HepG2 (cell line): Measurements from ENCODE around the gene CEP19. TPM values are rescaled to one million over a fixed set of nuclear protein-coding genes. Genes with fewer than 3 reads are reported as not detected.
A peak's percentile ranks its signal among the peaks of the same experiment; 100 is the strongest.

ENCODE experiments used
- ATF1 ChIP-seq: IDR thresholded peaks from 2 replicates; pipeline ENCODE4 v1.6.1; 2016; ENCODE audit warnings: mild to moderate bottlenecking, control low read depth
- CCAR2 ChIP-seq: fragments of 200-400 bp; formaldehyde crosslinking; optimal IDR thresholded peaks from 2 replicates; pipeline ENCODE3; 2018; ENCODE audit warnings: low read depth, mild to moderate bottlenecking, low read length, moderate library complexity
- MED8 ChIP-seq: sonication (generic); formaldehyde crosslinking; IDR thresholded peaks from 2 replicates; pipeline ENCODE4 v1.8.1; 2023; ENCODE audit warnings: mild to moderate bottlenecking, missing genetic modification reagents; ENCODE audit not compliant: insufficient replicate concordance
- MXD3 ChIP-seq: IDR thresholded peaks from 2 replicates; pipeline ENCODE4 v1.6.1; 2016; ENCODE audit warnings: mild to moderate bottlenecking, missing biosample characterization, missing genetic modification reagents
- NFRKB ChIP-seq: fragments of 450-650 bp; IDR thresholded peaks from 2 replicates; pipeline ENCODE4 v1.6.1; 2017
- SIN3B ChIP-seq: fragments of 150-350 bp; IDR thresholded peaks from 2 replicates; pipeline ENCODE4 v1.6.1; 2014; ENCODE audit warnings: low read length
- SOX13 ChIP-seq, 3 experiments: fragments of 450-650 bp in 1 of 3; sonication (generic) in 1 of 3; formaldehyde crosslinking in 1 of 3; IDR thresholded peaks in 2 of 3; conservative IDR thresholded peaks in 1 of 3; 2 replicates each; pipeline versions ENCODE4 v1.5.0 to v1.6.1; 2016 to 2020; ENCODE audit warnings: antibody characterized with exemption in 1 of 3, mild to moderate bottlenecking in 1 of 3, missing compliant biosample characterization in 1 of 3, missing genetic modification reagents in 1 of 3, moderate library complexity in 1 of 3
- SRF ChIP-seq: IDR thresholded peaks from 2 replicates; pipeline ENCODE4 v1.6.1; 2011; ENCODE audit warnings: mild to moderate bottlenecking, low read depth, low read length, moderate library complexity
- TBX3 ChIP-seq: fragments of 450-650 bp; IDR thresholded peaks from 2 replicates; pipeline ENCODE4 v1.6.1; 2017; ENCODE audit warnings: antibody characterized with exemption, mild to moderate bottlenecking, inconsistent platforms, borderline replicate concordance
- TFE3 ChIP-seq: IDR thresholded peaks from 2 replicates; pipeline ENCODE4 v1.6.1; 2016
- THYN1 ChIP-seq: sonication (generic); formaldehyde crosslinking; IDR thresholded peaks from 2 replicates; pipeline ENCODE4 v1.8.1; 2023; ENCODE audit warnings: low read depth, mild to moderate bottlenecking, moderate library complexity, missing genetic modification reagents, borderline replicate concordance
- ZNF12 ChIP-seq: sonication (generic); formaldehyde crosslinking; IDR thresholded peaks from 2 replicates; pipeline ENCODE4 v1.5.0; 2020; ENCODE audit warnings: missing genetic modification reagents
- ZNF124 ChIP-seq: sonication (generic); formaldehyde crosslinking; IDR thresholded peaks from 2 replicates; pipeline ENCODE4 v1.4.0; 2020; ENCODE audit warnings: missing genetic modification reagents
- ZNF224 ChIP-seq: sonication (generic); formaldehyde crosslinking; IDR thresholded peaks from 2 replicates; pipeline ENCODE4 v1.5.0; 2020; ENCODE audit warnings: mild to moderate bottlenecking, missing genetic modification reagents
- ZNF263 ChIP-seq: sonication (generic); formaldehyde crosslinking; IDR thresholded peaks from 2 replicates; pipeline ENCODE4 v1.4.0; 2020; ENCODE audit warnings: missing genetic modification reagents
- ZNF281 ChIP-seq: sonication (generic); formaldehyde crosslinking; IDR thresholded peaks from 2 replicates; pipeline ENCODE4 v1.4.0; 2020; ENCODE audit warnings: missing genetic modification reagents, borderline replicate concordance
- ZNF34 ChIP-seq: sonication (generic); formaldehyde crosslinking; IDR thresholded peaks from 2 replicates; pipeline ENCODE4 v1.4.0; 2020; ENCODE audit warnings: mild to moderate bottlenecking, missing genetic modification reagents, borderline replicate concordance
- ZNF552 ChIP-seq: sonication (generic); formaldehyde crosslinking; IDR thresholded peaks from 2 replicates; pipeline ENCODE4 v1.9.0; 2022; ENCODE audit warnings: missing genetic modification reagents, mild to moderate bottlenecking, borderline replicate concordance
- ZNF563 ChIP-seq: sonication (generic); formaldehyde crosslinking; IDR thresholded peaks from 2 replicates; pipeline ENCODE4 v1.8.0; 2022; ENCODE audit warnings: mild to moderate bottlenecking, moderate library complexity, missing genetic modification reagents
- ZNF652 ChIP-seq: IDR thresholded peaks from 2 replicates; pipeline ENCODE4 v1.6.1; 2016; ENCODE audit warnings: low read depth, borderline replicate concordance
- ZNF746 ChIP-seq: sonication (generic); formaldehyde crosslinking; IDR thresholded peaks from 2 replicates; pipeline ENCODE4 v1.8.0; 2022; ENCODE audit warnings: mild to moderate bottlenecking, missing genetic modification reagents
- ZNF777 ChIP-seq: sonication (generic); formaldehyde crosslinking; IDR thresholded peaks from 2 replicates; pipeline ENCODE4 v1.4.0; 2020; ENCODE audit warnings: missing genetic modification reagents
- polyA plus RNA-seq, 8 experiments: library from polyadenylated mRNA; depleted of rRNA in 3 of 8; stranded (reverse) in 7 of 8; unstranded in 1 of 8; fragments of >200 nt; fragmentation: Illumina TruSeq in 4 of 8; extraction: Trizol in 4 of 8; gene quantifications; 2 replicates each; pipeline versions ENCODE4 v1.2.1 to v1.2.3, GENCODE V29; 2011 to 2016; ENCODE audit warnings: low read depth in 4 of 8, missing spikeins in 1 of 8, mixed read lengths in 1 of 8; ENCODE audit not compliant: insufficient read depth in 1 of 8
- total RNA-seq, 5 experiments: library from RNA; depleted of rRNA; stranded (reverse); fragments of >200 nt; fragmentation: Illumina TruSeq; extraction: Trizol; gene quantifications; 2 replicates each; pipeline ENCODE4 v1.2.3, GENCODE V29; 2016; ENCODE audit warnings: low read depth in 1 of 5
- TF ChIP-seq, protein P1 (sequence below): sonication (generic); formaldehyde crosslinking; IDR thresholded peaks from 2 replicates; pipeline ENCODE4 v1.5.0; 2020; ENCODE audit warnings: missing genetic modification reagents
- TF ChIP-seq, protein P2 (sequence below): sonication (generic); formaldehyde crosslinking; IDR thresholded peaks from 2 replicates; pipeline ENCODE4 v1.4.0; 2020; ENCODE audit warnings: missing genetic modification reagents

CEP19 gene
- total and polyA plus RNA-seq, 2 of the 13 experiments (the other 11 are each of a cell fraction or from before 2014, with no cell fraction given) = 0.48 to 1.2 TPM

GRCh38 chr3:196739671-196740480 is 27.8 kb upstream of the CEP19 start, which contains the start of gene PAK2 (continued):
- TF ChIP-seq SOX13 (IDR thresholded peaks at IDR 0.05) (no peak), SOX13 (CRISPR knock-in tag; conservative IDR thresholded peaks at IDR 0.05 in 1 of 2, IDR thresholded peaks at IDR 0.05 in 1 of 2) (peak in 1 of 2 experiments; percentile 53; a peak in 2 of 4 replicates), TFE3 (CRISPR knock-in tag) (peak; percentile 55), ZNF552 (CRISPR knock-in tag) (no peak), MED8 (no peak), CCAR2 (no peak), MXD3 (CRISPR knock-in tag) (peak; percentile 60; the same call in 1 of the 2 replicates), THYN1 (no peak), ZNF12 (CRISPR knock-in tag) (peak; percentile 64; the same call in 1 of the 2 replicates), SRF (no peak), NFRKB (no peak), ZNF124 (CRISPR knock-in tag) (no peak), ZNF34 (CRISPR knock-in tag) (0 out of 2 replicates have a peak, but pooled peaks have one; percentile 30), ZNF224 (no peak), ZNF777 (0 out of 2 replicates have a peak, but pooled peaks have one; percentile 42), ZNF746 (CRISPR knock-in tag) (no peak; the same call in 1 of the 2 replicates), TBX3 (no peak), ZNF281 (no peak; the same call in 1 of the 2 replicates), ZNF263 (CRISPR knock-in tag) (peak; percentile 51; the same call in 1 of the 2 replicates), ATF1 (CRISPR knock-in tag) (no peak), SIN3B (no peak), ZNF652 (CRISPR knock-in tag) (no peak), ZNF563 (CRISPR knock-in tag) (peak; percentile 59)
- TF ChIP-seq, protein P1, sequence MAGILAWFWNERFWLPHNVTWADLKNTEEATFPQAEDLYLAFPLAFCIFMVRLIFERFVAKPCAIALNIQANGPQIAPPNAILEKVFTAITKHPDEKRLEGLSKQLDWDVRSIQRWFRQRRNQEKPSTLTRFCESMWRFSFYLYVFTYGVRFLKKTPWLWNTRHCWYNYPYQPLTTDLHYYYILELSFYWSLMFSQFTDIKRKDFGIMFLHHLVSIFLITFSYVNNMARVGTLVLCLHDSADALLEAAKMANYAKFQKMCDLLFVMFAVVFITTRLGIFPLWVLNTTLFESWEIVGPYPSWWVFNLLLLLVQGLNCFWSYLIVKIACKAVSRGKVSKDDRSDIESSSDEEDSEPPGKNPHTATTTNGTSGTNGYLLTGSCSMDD = no peak
- TF ChIP-seq, protein P2, sequence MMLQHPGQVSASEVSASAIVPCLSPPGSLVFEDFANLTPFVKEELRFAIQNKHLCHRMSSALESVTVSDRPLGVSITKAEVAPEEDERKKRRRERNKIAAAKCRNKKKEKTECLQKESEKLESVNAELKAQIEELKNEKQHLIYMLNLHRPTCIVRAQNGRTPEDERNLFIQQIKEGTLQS (CRISPR knock-in tag) = no peak
